ENCODE measurements around the gene BTC.
"Not testable (repeated sequence)": the region's sequence is repeated elsewhere in the genome, so short reads cannot be mapped to it uniquely, and the experiment has no call there.

BTC gene

GRCh38 chr4:74757136-74757535 is 37.2 kb downstream of the BTC start:
- no peak for DNase-seq

- no peak for DNase-seq
Measured at GRCh38 chr4:74755486-74755885, 38.8 kb downstream of the BTC start.

GRCh38 chr4:74754218-74754617 is 40.1 kb downstream of the BTC start:
- no peak for DNase-seq

GRCh38 chr4:74752798-74753197 is 41.5 kb downstream of the BTC start:
- no peak for DNase-seq

- DNase-seq: no peak
Measured at GRCh38 chr4:74751856-74752255, 42.5 kb downstream of the BTC start.

- no peak for DNase-seq
Measured at GRCh38 chr4:74751247-74751646, 43.1 kb downstream of the BTC start.

- DNase-seq: no peak
Measured at GRCh38 chr4:74742185-74742584, 52.1 kb downstream of the BTC start.

DNA sequence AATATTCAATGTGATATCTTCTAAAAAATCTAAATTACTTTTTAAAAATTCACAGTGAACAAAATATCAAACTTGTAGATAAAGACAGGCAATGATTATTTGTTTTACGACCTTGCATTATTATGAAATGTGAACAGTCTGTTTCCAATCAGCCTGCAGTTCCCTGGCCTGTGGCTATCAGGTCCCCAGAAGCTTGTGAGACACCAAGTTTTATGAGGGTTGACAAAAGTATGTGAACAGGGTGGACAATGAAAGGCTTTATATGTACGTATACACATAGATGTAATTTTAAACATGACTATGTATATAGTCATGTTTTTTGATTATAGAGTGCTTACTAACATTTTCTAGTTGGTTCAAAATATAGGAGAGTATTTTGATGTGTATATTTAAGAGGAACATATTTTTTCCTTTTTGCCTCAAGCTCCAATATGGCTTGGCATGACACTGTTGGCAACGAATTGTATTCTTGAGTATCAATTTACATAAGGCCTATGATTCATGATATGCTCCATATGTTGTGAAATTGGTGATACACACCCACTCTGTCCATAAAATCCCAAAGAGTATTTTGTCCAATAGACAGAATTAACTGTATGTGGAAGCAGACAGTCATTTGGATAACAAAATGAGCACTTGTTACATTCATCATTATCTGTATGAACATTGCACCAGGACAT is 55.7 kb downstream of the BTC start:
- DNase-seq: no peak

GRCh38 chr4:74734995-74735394 is 59.3 kb downstream of the BTC start:
- no peak for DNase-seq

DNA sequence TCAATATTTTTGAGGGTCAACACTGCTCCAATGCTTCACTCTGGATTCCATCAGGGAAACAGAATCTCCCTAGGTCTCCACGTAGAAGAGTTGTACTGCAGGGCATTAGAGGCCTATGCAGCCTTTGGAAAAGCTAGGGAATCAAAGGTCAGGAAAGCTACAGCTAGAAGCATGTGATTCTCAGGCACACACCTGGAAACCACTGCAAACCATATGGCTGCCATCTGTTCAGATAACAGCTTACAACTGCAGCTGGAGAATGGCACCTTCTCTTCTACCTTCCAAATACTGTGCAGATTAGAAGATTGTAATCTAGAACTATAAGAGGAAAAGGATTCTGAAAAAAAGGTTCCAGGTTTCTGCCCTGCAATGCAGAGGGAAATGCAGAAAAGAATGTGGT is 60.6 kb downstream of the BTC start:
- no peak for DNase-seq

DNA sequence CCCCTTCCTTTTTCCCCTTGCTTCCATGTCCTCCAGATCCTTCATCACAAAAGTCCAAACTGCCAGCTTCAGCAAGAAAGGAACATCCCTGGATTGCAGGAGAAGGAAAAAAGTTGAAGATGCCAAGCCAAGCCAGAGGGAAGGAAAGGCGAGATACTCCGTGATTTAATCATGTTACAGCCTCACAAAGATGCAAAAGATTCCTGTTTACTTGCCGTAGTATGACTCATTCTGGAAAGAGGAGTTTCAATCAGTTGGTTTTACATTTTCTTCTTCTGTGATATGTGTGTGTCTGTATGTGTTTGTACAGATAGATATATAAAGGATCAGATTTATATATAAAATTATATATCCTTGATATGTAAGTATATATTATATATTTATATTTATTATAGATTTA is 69.3 kb downstream of the BTC start:
- no peak for DNase-seq

DNA sequence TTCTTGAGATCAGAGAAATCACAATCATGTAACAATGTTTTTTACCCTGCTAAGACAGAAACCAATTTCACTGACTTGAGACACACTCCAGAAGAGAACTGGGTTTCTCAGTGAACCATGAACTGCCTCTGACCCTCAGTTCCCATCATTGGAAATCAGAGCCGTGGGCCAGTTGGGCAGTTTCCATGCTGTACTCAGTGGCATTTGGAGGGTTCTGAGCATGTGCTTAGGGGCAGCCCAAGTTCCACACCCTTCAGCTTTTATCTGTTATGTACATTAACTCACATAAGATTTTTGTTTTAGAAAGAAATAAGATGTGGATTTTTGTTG is 77.9 kb downstream of the BTC start:
- no peak for DNase-seq

- DNase-seq: no peak
Measured at GRCh38 chr4:74715706-74716435, 78.5 kb downstream of the BTC start.

DNA sequence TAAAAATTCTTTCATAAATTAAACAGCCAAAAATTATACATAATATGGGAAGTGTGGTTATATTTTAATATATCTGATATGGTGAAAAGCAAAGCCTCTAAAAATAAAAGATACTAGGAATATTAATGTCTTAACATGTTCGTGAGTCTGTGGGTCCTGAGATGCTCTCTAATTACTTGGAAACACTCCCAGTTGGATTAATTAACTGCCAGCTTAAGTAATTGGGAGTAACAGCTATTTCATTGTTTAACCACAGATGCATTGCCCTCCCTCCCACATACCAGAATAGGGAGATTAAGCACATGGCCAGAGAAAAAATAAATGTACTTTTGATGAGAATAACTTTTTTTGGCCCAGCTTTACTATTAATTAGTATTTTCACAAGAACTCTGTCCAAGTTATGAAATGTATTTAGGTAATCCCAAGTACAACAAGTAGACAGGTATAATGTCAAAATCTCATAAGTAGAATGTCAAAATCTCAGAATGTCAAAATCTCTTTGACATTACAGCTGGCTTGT is 79.7 kb downstream of the BTC start:
- DNase-seq: no peak

GRCh38 chr4:74708135-74708534 is 86.2 kb downstream of the BTC start:
- not testable (repeated sequence) for DNase-seq

Data from activated CD8-positive, alpha-beta memory T cell treated with anti-CD3 and anti-CD28 coated beads, Interleukin-2, amount 50 U/mL, for 4 hours (primary cell).